GM12878 (cell line): ENCODE results near the gene SELENOK. TPM values are rescaled to one million over a fixed set of nuclear protein-coding genes. Genes with fewer than 3 reads are reported as not detected.

Experiments used
- BCLAF1 ChIP-seq: fragments of 450-650 bp; IDR thresholded peaks from 2 replicates; pipeline ENCODE4 v1.6.1; 2017; ENCODE audit warnings: antibody characterized with exemption, mild to moderate bottlenecking, moderate library complexity
- IKZF2 ChIP-seq, 2 experiments: fragments of 450-650 bp; IDR thresholded peaks; 2 replicates each; pipeline ENCODE4 v1.6.1; 2017; ENCODE audit warnings: mild to moderate bottlenecking in 2 of 2, moderate library complexity in 2 of 2
- MEF2B ChIP-seq: fragments of 450-650 bp; IDR thresholded peaks from 2 replicates; pipeline ENCODE4 v1.6.1; 2018; ENCODE audit warnings: mild to moderate bottlenecking, moderate library complexity; ENCODE audit not compliant: partially characterized antibody, poor library complexity, severe bottlenecking
- RBBP5 ChIP-seq: fragments of 200-600 bp; sonication (generic); conservative IDR thresholded peaks from 2 replicates; pipeline ENCODE4 v1.6.1; 2016
- WRNIP1 ChIP-seq: IDR thresholded peaks from 2 replicates; pipeline ENCODE4 v1.6.1; 2011; ENCODE audit warnings: low read depth, low read length, improper control_type of control experiment, borderline replicate concordance
- YBX1 ChIP-seq: fragments of 450-650 bp; IDR thresholded peaks from 2 replicates; pipeline ENCODE4 v1.6.1; 2016; ENCODE audit warnings: antibody characterized with exemption
- ZBTB4 ChIP-seq: fragments of 450-650 bp; formaldehyde crosslinking; IDR thresholded peaks from 2 replicates; pipeline ENCODE4 v1.4.0; 2022; ENCODE audit warnings: mild to moderate bottlenecking, moderate library complexity
- ZNF592 ChIP-seq: fragments of 450-650 bp; IDR thresholded peaks from 2 replicates; pipeline ENCODE4 v1.6.1; 2017; ENCODE audit warnings: mild to moderate bottlenecking, moderate library complexity
- polyA plus RNA-seq, 11 experiments: library from polyadenylated mRNA; depleted of rRNA in 4 of 11; unstranded in 6 of 11; stranded (reverse) in 5 of 11; fragments of >200 nt; fragmentation: Nextera tagmentation in 4 of 11; fragmentation: Illumina TruSeq in 1 of 11; extraction: Ambion mirVana in 4 of 11; extraction: Trizol in 1 of 11; gene quantifications; 1 replicate in 1 of 11; 2 replicates in 10 of 11; pipeline versions ENCODE4 v1.2.1 to v1.2.3, GENCODE V29; 2011 to 2016; ENCODE audit warnings: inconsistent platforms in 2 of 11, missing spikeins in 2 of 11, low read depth in 1 of 11
- total RNA-seq, 4 experiments: library from RNA; depleted of rRNA in 3 of 4; stranded (reverse); fragments of >200 nt in 3 of 4; fragmentation: Illumina TruSeq in 1 of 4; extraction: Trizol in 1 of 4; gene quantifications; 2 replicates each; pipeline versions ENCODE4 v1.2.1 to v1.2.3, GENCODE V29; 2013 to 2021

Gene SELENOK
- total and polyA plus RNA-seq, 10 of the 15 experiments (the other 5 are each of a cell fraction or from before 2014, with no cell fraction given), result 35.4 to 322 (median 101) TPM

GRCh38 chr3:53862241-53862640 lies 29.4 kb downstream of the SELENOK start (continued):
- TF ChIP-seq ZBTB4 (CRISPR knock-in tag) (no peak), BCLAF1 (no peak), ZNF592 (no peak), WRNIP1 (no peak), YBX1 (no peak), RBBP5 (no peak), IKZF2 (IDR thresholded peaks at IDR 0.05) (no peak), MEF2B (no peak)
